K562 (cell line): Measurements from ENCODE around the gene FCHO1.

Source experiments
- MAX ChIP-seq: sonication (generic); formaldehyde crosslinking; IDR thresholded peaks from 2 replicates; pipeline ENCODE4 v1.9.0; 2022; ENCODE audit warnings: mild to moderate bottlenecking, missing genetic modification reagents
- RAD51 ChIP-seq: fragments of 450-650 bp; IDR thresholded peaks from 2 replicates; pipeline ENCODE4 v1.7.1; 2016; ENCODE audit warnings: low read depth, mild to moderate bottlenecking, borderline replicate concordance
- ZNF277 ChIP-seq: fragments of 250-450 bp; sonication (Bioruptor Pico); IDR thresholded peaks from 2 replicates; pipeline ENCODE4 v1.8.0; 2022; ENCODE audit warnings: inconsistent platforms, mild to moderate bottlenecking, moderate library complexity, borderline replicate concordance
- TF ChIP-seq, protein P1 (sequence below): IDR thresholded peaks from 2 replicates; pipeline ENCODE4 v1.6.1; 2016; ENCODE audit warnings: missing genetic modification characterization, missing compliant biosample characterization

DNA sequence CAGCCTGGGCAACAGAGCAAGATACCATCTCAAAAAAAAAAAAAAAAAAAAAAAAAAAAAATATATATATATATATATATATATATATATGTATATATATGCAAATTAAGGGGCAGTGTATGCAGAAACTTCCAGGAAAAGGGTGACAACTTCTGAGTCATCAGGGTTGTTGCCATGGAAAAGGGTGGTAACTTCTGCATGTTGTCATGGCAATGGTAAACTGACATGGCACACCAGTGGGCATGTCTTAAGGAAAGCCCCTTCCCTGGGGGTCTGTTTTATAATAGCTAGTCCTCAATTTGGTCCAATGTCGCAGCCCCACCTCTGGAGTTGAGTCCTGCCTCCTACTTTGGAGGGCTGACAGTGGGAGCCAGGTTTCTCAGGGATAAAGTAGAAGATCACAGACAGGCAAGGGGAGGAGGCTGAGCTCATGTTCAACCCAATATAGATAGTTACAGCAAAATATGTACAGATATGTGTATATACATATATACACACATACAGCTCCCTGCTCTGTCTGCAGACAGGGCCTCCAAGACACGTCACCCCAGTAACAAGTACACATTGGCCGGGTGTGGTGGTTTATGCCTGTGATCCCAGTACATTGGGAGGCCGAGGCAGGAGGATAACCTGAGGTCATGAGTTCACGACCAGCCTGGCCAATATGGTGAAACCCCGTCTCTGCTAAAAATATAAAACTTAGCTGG is 7.2 kb upstream of the FCHO1 start:
- TF ChIP-seq RAD51, result no peak
- TF ChIP-seq, protein P1, sequence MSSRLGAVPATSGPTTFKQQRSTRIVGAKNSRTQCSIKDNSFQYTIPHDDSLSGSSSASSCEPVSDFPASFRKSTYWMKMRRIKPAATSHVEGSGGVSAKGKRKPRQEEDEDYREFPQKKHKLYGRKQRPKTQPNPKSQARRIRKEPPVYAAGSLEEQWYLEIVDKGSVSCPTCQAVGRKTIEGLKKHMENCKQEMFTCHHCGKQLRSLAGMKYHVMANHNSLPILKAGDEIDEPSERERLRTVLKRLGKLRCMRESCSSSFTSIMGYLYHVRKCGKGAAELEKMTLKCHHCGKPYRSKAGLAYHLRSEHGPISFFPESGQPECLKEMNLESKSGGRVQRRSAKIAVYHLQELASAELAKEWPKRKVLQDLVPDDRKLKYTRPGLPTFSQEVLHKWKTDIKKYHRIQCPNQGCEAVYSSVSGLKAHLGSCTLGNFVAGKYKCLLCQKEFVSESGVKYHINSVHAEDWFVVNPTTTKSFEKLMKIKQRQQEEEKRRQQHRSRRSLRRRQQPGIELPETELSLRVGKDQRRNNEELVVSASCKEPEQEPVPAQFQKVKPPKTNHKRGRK (tag), result no peak
- TF ChIP-seq MAX (CRISPR knock-in tag), result no peak
- no peak for TF ChIP-seq ZNF277 (CRISPR knock-in tag)
